ENCODE measurements around the gene SDR39U1. TPM values are rescaled to one million over a fixed set of nuclear protein-coding genes. Genes with fewer than 3 reads are reported as not detected.

Gene SDR39U1
- total and polyA plus RNA-seq, 4 donors = 24.0 to 163 (median 54.1) TPM

DNA sequence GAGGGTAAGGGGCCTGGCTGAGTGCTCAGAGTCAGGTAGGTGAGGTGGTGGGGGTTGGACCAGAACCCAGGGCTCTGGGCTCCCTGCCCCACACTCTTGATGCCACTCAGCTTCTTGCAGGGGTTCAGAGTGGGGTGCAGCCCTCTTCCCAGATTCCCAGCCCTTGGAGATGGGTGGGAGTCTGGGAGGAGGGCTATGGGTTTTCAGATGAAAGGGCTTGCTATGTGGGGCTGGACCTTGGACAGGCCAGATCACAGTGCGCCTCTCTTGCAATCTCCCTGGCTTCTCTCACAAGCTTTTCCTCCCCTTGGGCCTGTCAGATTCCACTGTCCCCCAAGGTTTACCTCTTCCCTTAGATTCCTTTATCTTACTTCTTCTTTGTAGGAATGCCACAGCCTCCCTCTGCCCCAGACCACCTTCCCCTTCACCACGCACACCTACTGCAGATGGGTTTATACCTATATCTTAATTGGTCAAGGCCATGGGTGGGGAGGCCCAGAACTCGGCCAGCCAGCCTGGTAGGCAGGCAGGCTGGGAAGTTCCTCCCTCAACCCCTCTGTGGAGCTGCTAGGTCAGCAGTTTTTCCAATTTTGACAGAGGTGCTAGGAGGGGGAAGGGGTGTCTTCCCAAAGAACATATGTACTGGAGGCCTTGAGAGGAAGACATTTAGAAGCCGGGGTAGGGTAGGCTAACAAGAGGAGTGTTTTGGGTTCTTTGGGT, 42.4 kb downstream of the SDR39U1 start:
- no peaks in the 10 kb centered on the region for H3K4me1 ChIP-seq (ENCODE audit: control insufficient read depth in 1 of 2, insufficient read depth in 2 of 2, low read length in 2 of 2)
- H3K27ac ChIP-seq (ENCODE audit: low read depth in 1 of 2, low read length in 2 of 2) = no peak overlapping the region

GRCh38 chr14:24399447-24399822, 43.1 kb downstream of the SDR39U1 start:
- ATAC-seq (ENCODE audit: low FRiP score) = peak; percentile 20
- WGBS, 2 donors = 4 to 7% methylated on average over 7 to 8 of the region's 8 CpGs
- H3K9me3 ChIP-seq (ENCODE audit: control insufficient read depth, low read length) = no peaks in the 10 kb centered on the region
- H3K4me3 ChIP-seq (ENCODE audit: low read length in 2 of 2) = peak overlapping the region; percentile 58 to 93
- H3K27me3 ChIP-seq (ENCODE audit: control insufficient read depth in 1 of 2, insufficient read depth in 2 of 2, low read length in 1 of 2) = no peaks in the 10 kb centered on the region
- no peak overlapping the region for H3K27ac ChIP-seq (ENCODE audit: low read depth in 1 of 2, low read length in 2 of 2)
- H3K4me1 ChIP-seq (ENCODE audit: control insufficient read depth in 1 of 2, insufficient read depth in 2 of 2, low read length in 2 of 2) = no peaks in the 10 kb centered on the region
- no peak for DNase-seq
- H3K36me3 ChIP-seq (ENCODE audit: control insufficient read depth in 1 of 2, insufficient read depth in 2 of 2, low read length in 1 of 2) = no peaks in the 10 kb centered on the region
- intact Hi-C loops (cut with DNase I) = loop anchor here in 1 of 2 donors (1.0 to 2.0 kb wide), 2 partner anchors 31 to 48 kb away; partner anchors contain the start of gene NFATC4

More for the DNA sequence above, 42.4 kb downstream of the SDR39U1 start:
- no peaks in the 10 kb centered on the region for H3K27me3 ChIP-seq (ENCODE audit: control insufficient read depth in 1 of 2, insufficient read depth in 2 of 2, low read length in 1 of 2)
- 37 to 49% methylated on average over 4 of the region's 4 CpGs for WGBS, 2 donors
- ATAC-seq (ENCODE audit: low FRiP score) (no peak), DNase-seq (peak in 1 of 2 donors; percentile 49)
- no peaks in the 10 kb centered on the region for H3K9me3 ChIP-seq (ENCODE audit: control insufficient read depth, low read length)
- H3K36me3 ChIP-seq (ENCODE audit: control insufficient read depth in 1 of 2, insufficient read depth in 2 of 2, low read length in 1 of 2) = no peaks in the 10 kb centered on the region
- no peak overlapping the region for H3K4me3 ChIP-seq (ENCODE audit: low read length in 2 of 2)
- intact Hi-C loops (cut with DNase I) = loop anchor here in 1 of 2 donors (1.0 to 2.0 kb wide), 2 partner anchors 31 to 49 kb away; partner anchors contain the start of gene NFATC4

GRCh38 chr14:24398653-24399446, 43.7 kb downstream of the SDR39U1 start, which contains the start of gene NYNRIN:
Gene NYNRIN, plus strand, starts transcription at chr14:24399003. Its CDS starts 244 bp downstream, at chr14:24399247.
- Histone ChIP-seq H3K27me3 (ENCODE audit: control insufficient read depth in 1 of 2, insufficient read depth in 2 of 2, low read length in 1 of 2) (no peaks in the 10 kb centered on the region), H3K4me1 (ENCODE audit: control insufficient read depth in 1 of 2, insufficient read depth in 2 of 2, low read length in 2 of 2) (no peaks in the 10 kb centered on the region), H3K4me3 (ENCODE audit: low read length in 2 of 2) (peak within 1 kb of the TSS; percentile 58 to 93), H3K27ac (ENCODE audit: low read depth in 1 of 2, low read length in 2 of 2) (no peak within 1 kb of the TSS), H3K36me3 (ENCODE audit: control insufficient read depth in 1 of 2, insufficient read depth in 2 of 2, low read length in 1 of 2) (no peaks in the 10 kb centered on the region), H3K9me3 (ENCODE audit: control insufficient read depth, low read length) (no peaks in the 10 kb centered on the region)
- peak; percentile 76 to 84 for DNase-seq
- 1 to 2% methylated on average over 22 to 57 of the region's 57 CpGs for WGBS, 2 donors
- intact Hi-C loops (cut with DNase I) = loop anchor here in 1 of 2 donors (1.0 to 2.0 kb wide), 2 partner anchors 30 to 48 kb away; partner anchors contain the start of gene NFATC4
- ATAC-seq (ENCODE audit: low FRiP score) = peak; percentile 79

GRCh38 chr14:24398293-24398652, 44.3 kb downstream of the SDR39U1 start:
- Histone ChIP-seq H3K36me3 (ENCODE audit: control insufficient read depth in 1 of 2, insufficient read depth in 2 of 2, low read length in 1 of 2) (no peaks in the 10 kb centered on the region), H3K27ac (ENCODE audit: low read depth in 1 of 2, low read length in 2 of 2) (no peak overlapping the region), H3K9me3 (ENCODE audit: control insufficient read depth, low read length) (no peaks in the 10 kb centered on the region), H3K27me3 (ENCODE audit: control insufficient read depth in 1 of 2, insufficient read depth in 2 of 2, low read length in 1 of 2) (no peaks in the 10 kb centered on the region), H3K4me1 (ENCODE audit: control insufficient read depth in 1 of 2, insufficient read depth in 2 of 2, low read length in 2 of 2) (no peaks in the 10 kb centered on the region), H3K4me3 (ENCODE audit: low read length in 2 of 2) (peak overlapping the region; percentile 58 to 93)
- ATAC-seq (ENCODE audit: low FRiP score) (peak; percentile 53), DNase-seq (no peak)
- 0 to 5% methylated on average over 7 of the region's 7 CpGs for WGBS, 2 donors
- intact Hi-C loops (cut with DNase I) = loop anchor here in 1 of 2 donors (2.0 kb wide), 1 partner anchor 29 kb away; the partner anchor contains the start of gene NFATC4

DNA sequence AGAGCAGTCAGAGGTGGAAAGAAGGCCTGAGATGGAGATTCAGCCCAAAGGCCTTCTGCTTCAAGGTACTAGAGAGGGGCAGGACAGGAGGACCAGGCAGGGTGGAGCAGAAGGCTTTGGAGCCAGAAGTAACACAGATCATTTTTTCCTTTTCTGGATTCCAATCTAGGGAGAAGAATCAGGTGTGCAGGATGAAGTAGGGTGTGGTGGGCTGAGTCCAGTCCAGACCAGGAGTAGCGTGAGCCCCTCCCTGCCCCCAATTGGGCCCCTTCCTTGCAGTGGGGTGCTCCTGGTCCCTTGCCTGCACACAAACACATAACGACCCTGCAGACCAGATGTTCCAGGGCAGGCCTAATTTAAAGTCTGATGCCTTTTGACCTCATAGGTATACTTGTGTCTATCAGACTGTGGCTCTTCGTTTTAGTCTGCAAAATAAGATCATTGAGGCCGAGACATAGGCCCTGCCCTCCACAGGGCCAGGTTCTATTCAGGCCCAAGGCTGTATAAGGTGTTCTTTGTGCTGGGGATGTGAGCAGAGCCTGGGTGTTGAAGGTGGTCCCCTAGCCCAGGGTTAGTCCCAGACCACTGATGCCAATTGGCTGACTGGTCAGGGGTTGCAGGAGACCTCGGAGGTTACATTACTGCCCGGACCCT, 44.8 kb downstream of the SDR39U1 start:
- DNase-seq (no peak), ATAC-seq (ENCODE audit: low FRiP score) (no peak)
- H3K36me3 ChIP-seq (ENCODE audit: control insufficient read depth in 1 of 2, insufficient read depth in 2 of 2, low read length in 1 of 2) = no peaks in the 10 kb centered on the region
- H3K4me1 ChIP-seq (ENCODE audit: control insufficient read depth in 1 of 2, insufficient read depth in 2 of 2, low read length in 2 of 2) = no peaks in the 10 kb centered on the region
- H3K9me3 ChIP-seq (ENCODE audit: control insufficient read depth, low read length) = no peaks in the 10 kb centered on the region
- 57% methylated on average over 6 of the region's 6 CpGs for WGBS, 2 donors
- intact Hi-C loops (cut with DNase I) = loop anchor here in 1 of 2 donors (2.0 kb wide), 1 partner anchor 29 kb away; the partner anchor contains the start of gene NFATC4
- no peak overlapping the region for H3K27ac ChIP-seq (ENCODE audit: low read depth in 1 of 2, low read length in 2 of 2)
- H3K27me3 ChIP-seq (ENCODE audit: control insufficient read depth in 1 of 2, insufficient read depth in 2 of 2, low read length in 1 of 2) = no peaks in the 10 kb centered on the region
- no peak overlapping the region for H3K4me3 ChIP-seq (ENCODE audit: low read length in 2 of 2)

GRCh38 chr14:24395609-24396582, 46.7 kb downstream of the SDR39U1 start:
- Histone ChIP-seq H3K36me3 (ENCODE audit: control insufficient read depth in 1 of 2, insufficient read depth in 2 of 2, low read length in 1 of 2) (no peaks in the 10 kb centered on the region), H3K4me3 (ENCODE audit: low read length in 2 of 2) (no peak overlapping the region), H3K27ac (ENCODE audit: low read depth in 1 of 2, low read length in 2 of 2) (no peak overlapping the region), H3K27me3 (ENCODE audit: control insufficient read depth in 1 of 2, insufficient read depth in 2 of 2, low read length in 1 of 2) (no peaks in the 10 kb centered on the region), H3K4me1 (ENCODE audit: control insufficient read depth in 1 of 2, insufficient read depth in 2 of 2, low read length in 2 of 2) (no peaks in the 10 kb centered on the region), H3K9me3 (ENCODE audit: control insufficient read depth, low read length) (no peaks in the 10 kb centered on the region)
- peak in 1 of 2 donors; percentile 44 for DNase-seq
- ATAC-seq (ENCODE audit: low FRiP score) = no peak
- WGBS, 2 donors = 64 to 66% methylated on average over 8 of the region's 8 CpGs
- intact Hi-C loops (cut with DNase I) = no loop called here

GRCh38 chr14:24394275-24394674, 48.3 kb downstream of the SDR39U1 start:
- H3K36me3 ChIP-seq (ENCODE audit: control insufficient read depth in 1 of 2, insufficient read depth in 2 of 2, low read length in 1 of 2) = no peaks in the 10 kb centered on the region
- intact Hi-C loops (cut with DNase I) = no loop called here
- peak in 1 of 2 donors; percentile 1 for DNase-seq
- WGBS, 2 donors = 42 to 48% methylated on average over 3 of the region's 3 CpGs
- no peaks in the 10 kb centered on the region for H3K9me3 ChIP-seq (ENCODE audit: control insufficient read depth, low read length)
- no peak overlapping the region for H3K27ac ChIP-seq (ENCODE audit: low read depth in 1 of 2, low read length in 2 of 2)
- ATAC-seq (ENCODE audit: low FRiP score) = no peak
- no peaks in the 10 kb centered on the region for H3K27me3 ChIP-seq (ENCODE audit: control insufficient read depth in 1 of 2, insufficient read depth in 2 of 2, low read length in 1 of 2)
- H3K4me3 ChIP-seq (ENCODE audit: low read length in 2 of 2) = no peak overlapping the region
- H3K4me1 ChIP-seq (ENCODE audit: control insufficient read depth in 1 of 2, insufficient read depth in 2 of 2, low read length in 2 of 2) = no peaks in the 10 kb centered on the region
